ENCODE measurements around the gene CDYL. TPM values are rescaled to one million over a fixed set of nuclear protein-coding genes. Genes with fewer than 3 reads are reported as not detected.

The CDYL gene
- total and polyA plus RNA-seq, 7 donors, result 14.2 to 82.8 (median 37.9) TPM

GRCh38 chr6:4891141-4891540, 114.9 kb downstream of the CDYL start:
- H3K4me1 ChIP-seq, result peaks cover 0 to 3% (median 0%) of the 10 kb centered on the region in 4 donors
- no peak overlapping the region for H3K4me3 ChIP-seq
- peaks cover 0 to 31% (median 8%) of the 10 kb centered on the region in 4 donors for H3K36me3 ChIP-seq
- H3K9me3 ChIP-seq, result no peaks in the 10 kb centered on the region
- TF ChIP-seq CTCF (IDR thresholded peaks at IDR 0.05) (no peak), POLR2A (IDR thresholded peaks at IDR 0.05) (no peak), POLR2AphosphoS5 (IDR thresholded peaks at IDR 0.05) (no peak), EP300 (IDR thresholded peaks at IDR 0.05) (no peak)
- 94 to 95% methylated on average over 6 of the region's 6 CpGs for WGBS, 2 donors
- intact Hi-C loops (cut with DNase I), result no loop called here
- H3K27me3 ChIP-seq, result no peaks in the 10 kb centered on the region
- no peak for DNase-seq
- no peak overlapping the region for H3K27ac ChIP-seq

DNA sequence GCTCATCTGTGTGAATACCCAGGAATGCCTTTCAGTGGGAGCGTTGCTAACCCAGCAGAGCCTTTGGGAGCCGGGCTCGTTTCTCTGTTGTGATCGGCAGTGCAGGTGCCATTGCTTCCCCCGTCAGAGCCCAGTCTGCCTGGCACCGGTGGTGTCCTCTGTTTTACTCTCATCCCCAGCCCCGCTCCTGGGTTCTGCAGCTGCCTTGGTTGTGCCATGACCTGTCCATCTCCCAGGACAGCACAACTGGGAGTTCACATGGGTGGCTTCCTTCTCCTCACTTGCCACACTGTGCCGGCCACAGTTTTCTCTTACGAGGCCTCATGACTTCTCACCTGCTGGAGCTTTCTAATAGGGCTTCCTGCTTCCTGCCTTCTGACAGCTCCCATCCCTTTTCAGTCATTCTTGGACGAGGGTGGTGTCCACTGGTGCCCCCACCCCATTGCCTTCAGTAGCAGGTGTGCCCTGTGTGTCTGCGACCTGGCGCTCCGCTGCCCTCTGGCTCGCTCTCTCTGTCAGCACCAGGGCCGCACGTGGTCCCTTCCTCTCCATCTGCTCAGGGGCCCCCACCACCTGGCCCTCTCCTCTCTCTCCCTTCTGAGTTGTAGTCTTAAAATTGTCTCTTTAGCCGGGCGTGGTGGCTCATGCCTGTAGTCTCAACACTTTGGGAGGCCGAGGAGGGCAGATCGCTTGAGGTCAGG, 116.7 kb downstream of the CDYL start:
- intact Hi-C loops (cut with DNase I), result no loop called here
- no peak for TF ChIP-seq CTCF (IDR thresholded peaks at IDR 0.05)
- TF ChIP-seq EP300 (IDR thresholded peaks at IDR 0.05), result no peak
- TF ChIP-seq POLR2AphosphoS5 (IDR thresholded peaks at IDR 0.05), result no peak
- no peak for TF ChIP-seq POLR2A (IDR thresholded peaks at IDR 0.05)
- no peak for DNase-seq
- whole genome bisulfite sequencing, 2 donors, result 95% methylated on average over 20 of the region's 20 CpGs
- H3K4me1 ChIP-seq, result peaks cover 0 to 3% (median 0%) of the 10 kb centered on the region in 4 donors
- H3K9me3 ChIP-seq, result no peaks in the 10 kb centered on the region
- no peak overlapping the region for H3K27ac ChIP-seq
- no peaks in the 10 kb centered on the region for H3K27me3 ChIP-seq
- peaks cover 0 to 41% (median 9%) of the 10 kb centered on the region in 4 donors for H3K36me3 ChIP-seq
- no peak overlapping the region for H3K4me3 ChIP-seq

- Histone ChIP-seq H3K4me1 (peaks cover 0 to 3% (median 0%) of the 10 kb centered on the region in 4 donors), H3K36me3 (peaks cover 0 to 52% (median 11%) of the 10 kb centered on the region in 4 donors), H3K4me3 (no peak overlapping the region), H3K27me3 (no peaks in the 10 kb centered on the region), H3K9me3 (peaks cover 0 to 2% (median 0%) of the 10 kb centered on the region in 4 donors), H3K27ac (no peak overlapping the region)
- no peak for TF ChIP-seq POLR2A (IDR thresholded peaks at IDR 0.05)
- no peak for TF ChIP-seq CTCF (IDR thresholded peaks at IDR 0.05)
- TF ChIP-seq POLR2AphosphoS5 (IDR thresholded peaks at IDR 0.05), result no peak
- TF ChIP-seq EP300 (IDR thresholded peaks at IDR 0.05), result no peak
- intact Hi-C loops (cut with DNase I), result no loop called here
- 96 to 97% methylated on average over 9 of the region's 9 CpGs for WGBS, 2 donors
- no peak for DNase-seq
Measured at GRCh38 chr6:4894049-4894448, 117.8 kb downstream of the CDYL start.

DNA sequence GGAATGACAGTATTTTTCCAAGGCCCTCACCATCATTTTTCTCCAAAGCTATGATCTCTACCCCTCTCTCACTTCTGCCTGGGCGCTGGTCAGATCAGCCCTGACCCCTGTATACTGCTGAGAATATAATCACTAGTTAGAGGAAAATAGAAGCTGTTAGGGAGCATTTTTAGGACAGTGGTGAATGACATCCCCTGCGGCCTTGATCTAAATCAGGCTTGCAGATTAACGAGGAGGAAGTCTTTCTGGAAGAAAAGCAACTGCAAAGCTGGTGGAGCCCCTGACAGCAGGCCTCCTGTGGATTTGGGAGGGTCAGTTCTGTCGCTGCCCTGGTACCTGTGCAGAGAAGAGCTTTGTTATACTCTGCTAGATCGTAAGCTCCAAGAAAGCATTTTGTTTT, 119.8 kb downstream of the CDYL start:
- peaks cover 0 to 3% (median 1%) of the 10 kb centered on the region in 4 donors for H3K9me3 ChIP-seq
- TF ChIP-seq CTCF (IDR thresholded peaks at IDR 0.05), result no peak
- TF ChIP-seq EP300 (IDR thresholded peaks at IDR 0.05), result no peak
- TF ChIP-seq POLR2A (IDR thresholded peaks at IDR 0.05), result no peak
- TF ChIP-seq POLR2AphosphoS5 (IDR thresholded peaks at IDR 0.05), result no peak
- DNase-seq, result no peak
- peaks cover 0 to 52% (median 11%) of the 10 kb centered on the region in 4 donors for H3K36me3 ChIP-seq
- H3K4me1 ChIP-seq, result no peaks in the 10 kb centered on the region
- intact Hi-C loops (cut with DNase I), result no loop called here
- H3K27me3 ChIP-seq, result no peaks in the 10 kb centered on the region
- no peak overlapping the region for H3K4me3 ChIP-seq
- 85 to 91% methylated on average over 5 of the region's 5 CpGs for WGBS, 2 donors
- no peak overlapping the region for H3K27ac ChIP-seq
